H9 (cell line): Measurements from ENCODE around the gene SH3BP1. TPM values are rescaled to one million over a fixed set of nuclear protein-coding genes. Genes with fewer than 3 reads are reported as not detected.

ENCODE experiments used
- DNase-seq: peaks from one replicate; pipeline ENCODE4 v3.0.0-alpha.2; 2017
- H2AFZ ChIP-seq: one replicate; pipeline ENCODE4 v1.6.1; 2013; ENCODE audit warnings: mild to moderate bottlenecking, low read length, control low read depth, moderate library complexity
- H2AK5ac ChIP-seq: 2 replicates; pipeline ENCODE4 v1.6.1; 2013; ENCODE audit warnings: low read length, control low read depth, mixed read lengths; ENCODE audit not compliant: insufficient read length
- H2BK120ac ChIP-seq: one replicate; pipeline ENCODE4 v1.6.1; 2013; ENCODE audit warnings: low read depth, mild to moderate bottlenecking, low read length, control low read depth, inconsistent platforms; ENCODE audit not compliant: poor library complexity, severe bottlenecking
- H2BK12ac ChIP-seq: 2 replicates; pipeline ENCODE4 v1.6.1; 2013; ENCODE audit warnings: low read length, control low read depth, mixed read lengths, low read depth; ENCODE audit not compliant: insufficient read length
- H2BK15ac ChIP-seq: 2 replicates; pipeline ENCODE4 v1.6.1; 2013; ENCODE audit warnings: low read depth, low read length, control low read depth
- H2BK20ac ChIP-seq: one replicate; pipeline ENCODE4 v1.6.1; 2013; ENCODE audit warnings: low read depth, mild to moderate bottlenecking, low read length, control low read depth, inconsistent platforms; ENCODE audit not compliant: poor library complexity, severe bottlenecking
- H2BK5ac ChIP-seq: 2 replicates; pipeline ENCODE4 v1.6.1; 2013; ENCODE audit warnings: low read length, control low read depth, mixed read lengths; ENCODE audit not compliant: insufficient read length
- H3K14ac ChIP-seq: 2 replicates; pipeline ENCODE4 v1.6.1; 2013; ENCODE audit warnings: low read length, control low read depth; ENCODE audit not compliant: insufficient read depth
- H3K18ac ChIP-seq: 2 replicates; pipeline ENCODE4 v1.6.1; 2013; ENCODE audit warnings: low read depth, mild to moderate bottlenecking, mixed read lengths, low read length, control low read depth; ENCODE audit not compliant: insufficient read length
- H3K23ac ChIP-seq: 2 replicates; pipeline ENCODE4 v1.6.1; 2013; ENCODE audit warnings: low read length, control low read depth, mixed read lengths, low read depth; ENCODE audit not compliant: insufficient read length
- H3K23me2 ChIP-seq: 2 replicates; pipeline ENCODE4 v1.6.1; 2013; ENCODE audit warnings: low read depth, mild to moderate bottlenecking, mixed read lengths, low read length, control low read depth; ENCODE audit not compliant: insufficient read length, poor library complexity, severe bottlenecking
- H3K27ac ChIP-seq: 2 replicates; pipeline ENCODE4 v1.5.1; 2013; ENCODE audit warnings: low read length, control low read depth, mixed read lengths, low read depth; ENCODE audit not compliant: insufficient read length
- H3K27me3 ChIP-seq: 2 replicates; pipeline ENCODE4 v1.6.1; 2013; ENCODE audit warnings: low read length, control low read depth, inconsistent platforms; ENCODE audit not compliant: insufficient read depth
- H3K4ac ChIP-seq: 2 replicates; pipeline ENCODE4 v1.6.1; 2013; ENCODE audit warnings: low read depth, mild to moderate bottlenecking, control low read depth, inconsistent platforms, low read length, moderate library complexity
- H3K4me1 ChIP-seq: 2 replicates; pipeline ENCODE4 v1.6.1; 2013; ENCODE audit warnings: low read length, control low read depth, inconsistent platforms; ENCODE audit not compliant: insufficient read depth
- H3K4me2 ChIP-seq: 2 replicates; pipeline ENCODE4 v1.6.1; 2013; ENCODE audit warnings: low read length, control low read depth, mixed read lengths; ENCODE audit not compliant: insufficient read length, insufficient read depth
- H3K56ac ChIP-seq: 2 replicates; pipeline ENCODE4 v1.6.1; 2013; ENCODE audit warnings: low read depth, mild to moderate bottlenecking, mixed read lengths, low read length, control low read depth; ENCODE audit not compliant: insufficient read length
- H3K79me1 ChIP-seq: 2 replicates; pipeline ENCODE4 v1.6.1; 2013; ENCODE audit warnings: low read depth, mild to moderate bottlenecking, moderate library complexity, low read length, control low read depth, inconsistent platforms; ENCODE audit not compliant: insufficient read depth, poor library complexity, severe bottlenecking
- H3K79me2 ChIP-seq: 2 replicates; pipeline ENCODE4 v1.6.1; 2013; ENCODE audit warnings: low read length, control low read depth, inconsistent platforms; ENCODE audit not compliant: insufficient read depth
- H3K9ac ChIP-seq: 2 replicates; pipeline ENCODE4 v1.6.1; 2013; ENCODE audit warnings: low read length, control low read depth, mixed read lengths; ENCODE audit not compliant: insufficient read length; ENCODE audit errors: extremely low read depth
- H3K9me3 ChIP-seq: one replicate; pipeline ENCODE4 v1.6.1; 2013; ENCODE audit warnings: low read depth, low read length, inconsistent platforms; ENCODE audit not compliant: control insufficient read depth
- H3T11ph ChIP-seq: one replicate; pipeline ENCODE4 v1.6.1; 2013; ENCODE audit warnings: mild to moderate bottlenecking, low read length, control low read depth, inconsistent platforms
- H4K20me1 ChIP-seq: one replicate; pipeline ENCODE4 v1.6.1; 2013; ENCODE audit not compliant: control insufficient read depth, insufficient read length, insufficient read depth
- H4K5ac ChIP-seq: 2 replicates; pipeline ENCODE4 v1.6.1; 2013; ENCODE audit warnings: low read depth, mild to moderate bottlenecking, mixed read lengths, low read length, control low read depth; ENCODE audit not compliant: insufficient read length
- H4K8ac ChIP-seq: replicated peaks from 2 replicates; pipeline ENCODE4 v1.6.1; 2013; ENCODE audit warnings: low read length, control low read depth, mixed read lengths, low read depth; ENCODE audit not compliant: insufficient read length
- H4K91ac ChIP-seq: 2 replicates; pipeline ENCODE4 v1.6.1; 2013; ENCODE audit warnings: low read depth, mild to moderate bottlenecking, moderate library complexity, mixed read lengths, low read length, control low read depth; ENCODE audit not compliant: insufficient read length
- H3K27ac Mint-ChIP-seq, 3 experiments: 2 replicates in 2 of 3; 3 replicates in 1 of 3; pipeline ENCODE4 v1.8.0; 2020 to 2021; ENCODE audit warnings: mixed read lengths in 3 of 3, mild to moderate bottlenecking in 1 of 3, moderate library complexity in 1 of 3
- H3K27me3 Mint-ChIP-seq: 2 replicates; pipeline ENCODE4 v1.8.0; 2021; ENCODE audit warnings: low read depth, mild to moderate bottlenecking, moderate library complexity, mixed read lengths
- H3K36me3 Mint-ChIP-seq, 3 experiments: 2 replicates in 2 of 3; 3 replicates in 1 of 3; pipeline ENCODE4 v1.8.0; 2020 to 2021; ENCODE audit warnings: low read depth in 3 of 3, mixed read lengths in 3 of 3; ENCODE audit not compliant: insufficient read depth in 1 of 3
- H3K4me1 Mint-ChIP-seq, 2 experiments: 2 replicates each; pipeline ENCODE4 v1.8.0; 2020; ENCODE audit warnings: mixed read lengths in 2 of 2
- H3K4me3 Mint-ChIP-seq, 2 experiments: 2 replicates in 1 of 2; 3 replicates in 1 of 2; pipeline ENCODE4 v1.8.0; 2020 to 2021; ENCODE audit warnings: mild to moderate bottlenecking in 2 of 2, mixed read lengths in 2 of 2, moderate library complexity in 1 of 2
- H3K9me3 Mint-ChIP-seq, 2 experiments: 2 replicates in 1 of 2; 3 replicates in 1 of 2; pipeline ENCODE4 v1.8.0; 2020; ENCODE audit warnings: mild to moderate bottlenecking in 2 of 2, mixed read lengths in 2 of 2, moderate library complexity in 1 of 2
- CTCF ChIP-seq: fragments of 200-600 bp; sonication (generic); conservative IDR thresholded peaks from 3 replicates; pipeline ENCODE4 v1.8.0; 2021; ENCODE audit warnings: antibody characterized with exemption, mild to moderate bottlenecking
- WGBS: extraction: QIAGEN DNeasy Blood & Tissue Kit; methylation state at CpG from one replicate; pipeline ENCODE4 v1.1.7; 2013; ENCODE audit warnings: missing lambda C conversion rate, low lambda C conversion rate, mixed read lengths; ENCODE audit not compliant: insufficient read length; ENCODE audit errors: extremely low coverage; 5-methylcytosine and 5-hydroxymethylcytosine counted together
- total RNA-seq: library from RNA; stranded (reverse); gene quantifications from 2 replicates; pipeline ENCODE4 v1.2.1, GENCODE V29; 2021

Gene SH3BP1
- total RNA-seq, 1 experiment from 2014 or later: 33.6 TPM

- Histone ChIP-seq H2BK120ac (no peak overlapping the region), H4K20me1 (no peaks in the 10 kb centered on the region), H2BK15ac (no peak overlapping the region), H3K4me1 (peaks cover 1% of the 10 kb centered on the region; the same call in 1 of the 2 replicates), H2AFZ (no peak overlapping the region), H3K4me2 (no peak overlapping the region), H3K56ac (no peak overlapping the region), H3K23ac (no peak overlapping the region), H3K79me1 (no peaks in the 10 kb centered on the region), H4K8ac (no peak overlapping the region), H3K27me3 (no peaks in the 10 kb centered on the region), H3K23me2 (peaks cover 6% of the 10 kb centered on the region), H3K4ac (no peak overlapping the region), H2BK12ac (no peak overlapping the region), H2BK20ac (no peak overlapping the region), H3K9me3 (no peaks in the 10 kb centered on the region), H3T11ph (no peak overlapping the region), H3K79me2 (no peaks in the 10 kb centered on the region; the same call in 1 of the 2 replicates), H3K14ac (no peak overlapping the region), H2BK5ac (no peak overlapping the region), H3K9ac (no peak overlapping the region), H2AK5ac (no peak overlapping the region), H3K27ac (no peak overlapping the region), H4K5ac (no peak overlapping the region), H3K18ac (no peak overlapping the region), H4K91ac (no peak overlapping the region)
- Mint-ChIP-seq H3K9me3 (no peaks in the 10 kb centered on the region), H3K27me3 (peaks cover 1% of the 10 kb centered on the region; the same call in 1 of the 2 replicates), H3K4me1 (peaks cover 10 to 15% of the 10 kb centered on the region in 2 experiments), H3K4me3 (no peak overlapping the region), H3K27ac (no peak overlapping the region), H3K36me3 (peaks cover 19 to 49% (median 44%) of the 10 kb centered on the region in 3 experiments)
- no CpG with 5 or more reads among the region's 18 CpGs for WGBS
- TF ChIP-seq CTCF: no peak
- no peak for DNase-seq
Observed at GRCh38 chr22:37690901-37691504, 51.5 kb downstream of the SH3BP1 start.
